B cell (primary cell): ENCODE measurements around the gene GUCD1. TPM values are rescaled to one million over a fixed set of nuclear protein-coding genes. Genes with fewer than 3 reads are reported as not detected.

ENCODE experiments used
- ATAC-seq: fragments of 200-7000 bp; cut with Tn5 transposase; one replicate; pipeline ENCODE4 v1.10.0; 2021; ENCODE audit warnings: low read depth, mild to moderate bottlenecking, moderate number of reproducible peaks, moderate library complexity
- CTCF ChIA-PET: fragments of 350-600 bp; sonication (Branson Sonifier 250); formaldehyde crosslinking; loops from one replicate; lab custom pipeline; 2021; ENCODE audit warnings: antibody characterized with exemption, inconsistent platforms; lab: Charles Lee
- POLR2A ChIA-PET: fragments of 350-600 bp; sonication (Branson Sonifier 250); formaldehyde crosslinking; loops from one replicate; lab custom pipeline; 2021; ENCODE audit warnings: antibody characterized with exemption; lab: Charles Lee
- DNase-seq: peaks from one replicate; pipeline ENCODE4 v3.0.0; 2013
- H2AFZ ChIP-seq: 2 replicates; pipeline ENCODE4 v1.6.1; 2012; ENCODE audit warnings: mild to moderate bottlenecking, low read depth, low read length; ENCODE audit not compliant: insufficient read depth, poor library complexity, severe bottlenecking
- H3K27ac ChIP-seq, 2 donors: 1 replicate in 1 of 2; 2 replicates in 1 of 2; pipeline ENCODE4 v1.5.1; 2012 to 2013; ENCODE audit warnings: low read length in 2 of 2, mild to moderate bottlenecking in 2 of 2, moderate library complexity in 1 of 2
- H3K27me3 ChIP-seq, 4 experiments: fragments of 200-600 bp in 1 of 4; sonication (generic) in 1 of 4; replicated peaks in 1 of 4; 1 replicate in 2 of 4; 2 replicates in 2 of 4; pipeline versions ENCODE4 v1.6.1 to v1.7.0; 2013 to 2016; ENCODE audit warnings: low read length in 3 of 4, mild to moderate bottlenecking in 2 of 4, mixed read lengths in 1 of 4, moderate library complexity in 1 of 4; ENCODE audit not compliant: insufficient read depth in 4 of 4, control insufficient read depth in 3 of 4; ENCODE audit errors: control extremely low read depth in 1 of 4
- H3K36me3 ChIP-seq, 2 experiments: replicated peaks in 1 of 2; 1 replicate in 1 of 2; 2 replicates in 1 of 2; pipeline versions ENCODE4 v1.6.1 to v1.7.1; 2013; ENCODE audit warnings: low read length in 1 of 2; ENCODE audit not compliant: insufficient read depth in 2 of 2, control insufficient read depth in 1 of 2; ENCODE audit errors: control extremely low read depth in 1 of 2, extremely low read depth in 1 of 2
- H3K4me1 ChIP-seq, 2 donors: fragments of 200-600 bp in 1 of 2; sonication (generic) in 1 of 2; 1 replicate in 1 of 2; 2 replicates in 1 of 2; pipeline versions ENCODE4 v1.5.1 to v1.6.1; 2013 to 2017; ENCODE audit warnings: low read length in 2 of 2; ENCODE audit not compliant: control insufficient read depth in 2 of 2, insufficient read depth in 2 of 2
- H3K4me2 ChIP-seq: replicated peaks from 2 replicates; pipeline ENCODE3; 2012; ENCODE audit warnings: mild to moderate bottlenecking, low read depth, low read length; ENCODE audit not compliant: poor library complexity, severe bottlenecking
- H3K4me3 ChIP-seq, 5 experiments: fragments of 200-600 bp in 1 of 5; sonication (generic) in 1 of 5; 1 replicate in 3 of 5; 2 replicates in 2 of 5; pipeline versions ENCODE4 v1.5.1 to v1.7.0; 2011 to 2016; ENCODE audit warnings: low read length in 4 of 5, mild to moderate bottlenecking in 4 of 5, low read depth in 2 of 5, control low read depth in 1 of 5, moderate library complexity in 1 of 5; ENCODE audit not compliant: insufficient read depth in 1 of 5; ENCODE audit errors: control extremely low read depth in 1 of 5, extremely low read depth in 1 of 5
- H3K79me2 ChIP-seq: fragments of 200-600 bp; sonication (generic); one replicate; pipeline ENCODE4 v1.6.0; 2016; ENCODE audit warnings: low read length; ENCODE audit not compliant: control insufficient read depth, insufficient read depth
- H3K9ac ChIP-seq: fragments of 200-600 bp; sonication (generic); 2 replicates; pipeline ENCODE4 v1.6.1; 2017; ENCODE audit warnings: mild to moderate bottlenecking, low read length, moderate library complexity
- H3K9me3 ChIP-seq, 3 donors: one replicate each; pipeline versions ENCODE4 v1.6.1 to v1.7.1; 2013; ENCODE audit warnings: low read length in 2 of 3; ENCODE audit not compliant: control insufficient read depth in 2 of 3, insufficient read depth in 1 of 3; ENCODE audit errors: control extremely low read depth in 1 of 3
- H4K20me1 ChIP-seq: 2 replicates; pipeline ENCODE4 v1.6.0; 2012; ENCODE audit warnings: mild to moderate bottlenecking, low read length; ENCODE audit not compliant: insufficient read depth, control insufficient read depth, poor library complexity, severe bottlenecking
- H3K27ac Mint-ChIP-seq: one replicate; pipeline ENCODE4 v1.8.0; 2021; ENCODE audit warnings: mixed read lengths
- H3K27me3 Mint-ChIP-seq: one replicate; pipeline ENCODE4 v1.8.0; 2021; ENCODE audit warnings: mixed read lengths
- H3K4me1 Mint-ChIP-seq: one replicate; pipeline ENCODE4 v1.8.0; 2021; ENCODE audit warnings: mixed read lengths
- H3K4me3 Mint-ChIP-seq: one replicate; pipeline ENCODE4 v1.8.0; 2021; ENCODE audit warnings: mixed read lengths
- H3K9me3 Mint-ChIP-seq: one replicate; pipeline ENCODE4 v1.8.0; 2022; ENCODE audit warnings: mixed read lengths; ENCODE audit not compliant: insufficient read depth
- CTCF ChIP-seq: fragments of 200-600 bp; IDR thresholded peaks from one replicate; pipeline ENCODE4 v1.8.0; 2022; ENCODE audit warnings: antibody characterized with exemption, mild to moderate bottlenecking
- EZH2 ChIP-seq: IDR thresholded peaks from 2 replicates; pipeline ENCODE4 v1.6.1; 2012; ENCODE audit warnings: borderline replicate concordance, low read depth, mild to moderate bottlenecking, moderate library complexity, low read length; ENCODE audit not compliant: insufficient read depth, poor library complexity, severe bottlenecking
- WGBS: methylation state at CpG from one replicate; pipeline ENCODE4 v1.1.5; 2013; ENCODE audit warnings: missing lambda C conversion rate; ENCODE audit not compliant: insufficient coverage; 5-methylcytosine and 5-hydroxymethylcytosine counted together
- intact Hi-C: fragments of 100-400 bp; cut with micrococcal nuclease; formaldehyde crosslinking; loops from one replicate; pipeline ENCODE4 v1.10.0; 2022
- polyA plus RNA-seq: library from polyadenylated mRNA; depleted of rRNA; stranded (reverse); fragments of >200 nt; gene quantifications from 2 replicates; pipeline ENCODE4 v1.2.3, GENCODE V29; 2012
- total RNA-seq, 2 donors: library from RNA; stranded (reverse); fragments of 120-200 nt in 1 of 2; gene quantifications; 1 replicate in 1 of 2; 2 replicates in 1 of 2; pipeline versions ENCODE4 v1.2.3 to v1.2.4, GENCODE V29; 2013 to 2022

GUCD1 gene
- total and polyA plus RNA-seq, 2 donors (not counting 1 experiment from before 2014, with no cell fraction given) = 257 to 378 TPM

- intact Hi-C loops = no loop called here
- POLR2A ChIA-PET = no interaction called here
- Histone ChIP-seq H3K27me3 (peaks cover 0 to 4% (median 1%) of the 10 kb centered on the region in 4 experiments), H3K4me3 (no peak overlapping the region), H2AFZ (no peak overlapping the region), H3K36me3 (no peaks in the 10 kb centered on the region), H4K20me1 (no peaks in the 10 kb centered on the region), H3K4me2 (no peak overlapping the region), H3K4me1 (peaks cover 24 to 27% of the 10 kb centered on the region in 2 donors), H3K9me3 (no peaks in the 10 kb centered on the region), H3K27ac (no peak overlapping the region), H3K79me2 (no peaks in the 10 kb centered on the region), H3K9ac (no peak overlapping the region)
- CTCF ChIA-PET = interaction anchor here (1.0 to 1.3 kb wide), 3 partner anchors 10 to 77 kb away, joined by 3 to 4 read pairs (median 3); no protein-coding TSS in a partner anchor
- Mint-ChIP-seq H3K4me3 (peak overlapping the region; percentile 5), H3K4me1 (peaks cover 45% of the 10 kb centered on the region), H3K27me3 (peaks cover 9% of the 10 kb centered on the region), H3K9me3 (no peaks in the 10 kb centered on the region), H3K27ac (no peak overlapping the region)
- DNase-seq (no peak), ATAC-seq (no peak)
- WGBS = 90% methylated on average over 8 of the region's 8 CpGs
- TF ChIP-seq CTCF (no peak), EZH2 (no peak)
Measured at GRCh38 chr22:24515027-24515338, 40.0 kb downstream of the GUCD1 start.

- Histone ChIP-seq H3K27me3 (peaks cover 0 to 4% (median 1%) of the 10 kb centered on the region in 4 experiments), H3K4me3 (no peak overlapping the region), H4K20me1 (no peaks in the 10 kb centered on the region), H3K27ac (no peak overlapping the region), H3K36me3 (no peaks in the 10 kb centered on the region), H3K9me3 (no peaks in the 10 kb centered on the region), H3K79me2 (no peaks in the 10 kb centered on the region), H3K4me2 (no peak overlapping the region), H2AFZ (no peak overlapping the region), H3K9ac (no peak overlapping the region), H3K4me1 (peaks cover 24 to 27% of the 10 kb centered on the region in 2 donors)
- Mint-ChIP-seq H3K27ac (no peak overlapping the region), H3K4me1 (peaks cover 50% of the 10 kb centered on the region), H3K4me3 (peak overlapping the region; percentile 5), H3K27me3 (peaks cover 9% of the 10 kb centered on the region), H3K9me3 (no peaks in the 10 kb centered on the region)
- intact Hi-C loops = no loop called here
- WGBS = 65% methylated on average over 14 of the region's 14 CpGs
- DNase-seq = no peak
- POLR2A ChIA-PET = no interaction called here
- ATAC-seq = no peak
- CTCF ChIA-PET = interaction anchor here (1.0 to 1.3 kb wide), 3 partner anchors 9 to 76 kb away, joined by 3 to 4 read pairs (median 3); no protein-coding TSS in a partner anchor
- no peak for TF ChIP-seq CTCF
- TF ChIP-seq EZH2 = no peak
Measured at GRCh38 chr22:24514241-24515026, 40.5 kb downstream of the GUCD1 start.
